Tibial artery (tissue), 4 donors: ENCODE data around the gene TXNDC12.
A peak's percentile ranks its signal among the peaks of the same experiment; 100 is the strongest.

Source experiments
- DNase-seq, 2 donors: peaks; one replicate each; pipeline ENCODE4 v3.0.0-alpha.2; 2019
- H3K27ac ChIP-seq, 2 donors: fragments of 200-600 bp; sonication (generic) in 1 of 2; 1 replicate in 1 of 2; 2 replicates in 1 of 2; pipeline ENCODE4 v1.5.1; 2018 to 2019; ENCODE audit warnings: mild to moderate bottlenecking in 1 of 2
- H3K27me3 ChIP-seq, 2 donors: fragments of 200-600 bp; sonication (generic) in 1 of 2; one replicate each; pipeline versions ENCODE4 v1.5.1 to v1.6.0; 2016 to 2019
- H3K36me3 ChIP-seq, 3 donors: fragments of 200-600 bp; sonication (generic) in 2 of 3; one replicate each; pipeline ENCODE4 v1.5.1; 2016 to 2019; ENCODE audit warnings: mild to moderate bottlenecking in 2 of 3
- H3K4me1 ChIP-seq, 4 donors: fragments of 200-600 bp; sonication (generic) in 2 of 4; 1 replicate in 3 of 4; 2 replicates in 1 of 4; pipeline ENCODE4 v1.5.1; 2016 to 2019
- H3K4me3 ChIP-seq, 2 donors: fragments of 200-600 bp; sonication (generic) in 1 of 2; 1 replicate in 1 of 2; 2 replicates in 1 of 2; pipeline ENCODE4 v1.5.1; 2018 to 2019; ENCODE audit warnings: mild to moderate bottlenecking in 2 of 2
- H3K9me3 ChIP-seq, 3 donors: fragments of 200-600 bp; sonication (generic) in 1 of 3; one replicate each; pipeline ENCODE4 v1.5.1; 2016 to 2019
- intact Hi-C: fragments of 100-400 bp; cut with DNase I; formaldehyde crosslinking; loops from one replicate; pipeline ENCODE4 v1.15.0; 2023; ENCODE audit warnings: low total_unique reads
- TF ChIP-seq, protein P1 (sequence below), 2 experiments: fragments of 200-600 bp in 1 of 2; fragments of 450-650 bp in 1 of 2; IDR thresholded peaks; one replicate each; pipeline ENCODE4 v1.5.1; 2017 to 2019; ENCODE audit warnings: antibody characterized with exemption in 2 of 2, mild to moderate bottlenecking in 1 of 2, moderate library complexity in 1 of 2

TXNDC12 gene

DNA sequence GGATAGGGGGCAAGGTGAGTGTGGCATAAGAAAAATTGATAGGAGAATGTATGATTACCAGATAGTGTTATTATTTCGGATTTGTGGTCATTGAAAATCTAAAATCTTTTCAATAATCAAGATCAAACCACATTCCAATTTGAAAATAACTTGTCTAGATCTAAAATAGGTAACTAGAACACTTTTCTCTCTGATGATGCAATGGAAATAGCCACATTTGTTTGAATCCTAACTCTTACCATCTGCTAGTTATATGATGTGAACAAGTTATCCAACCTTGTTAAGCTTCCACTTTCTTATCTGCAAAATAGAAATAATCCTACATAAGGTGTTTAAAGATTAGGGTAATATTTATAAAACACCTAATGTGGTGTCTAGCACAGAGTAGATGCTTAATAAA, 4.9 kb upstream of the TXNDC12 start:
- Histone ChIP-seq H3K27me3 (no peaks in the 10 kb centered on the region), H3K9me3 (no peaks in the 10 kb centered on the region), H3K4me3 (no peak overlapping the region), H3K4me1 (peaks cover 0 to 32% (median 21%) of the 10 kb centered on the region in 4 donors), H3K27ac (no peak overlapping the region), H3K36me3 (peaks cover 27 to 45% (median 36%) of the 10 kb centered on the region in 3 donors)
- no peak for DNase-seq
- TF ChIP-seq, protein P1, sequence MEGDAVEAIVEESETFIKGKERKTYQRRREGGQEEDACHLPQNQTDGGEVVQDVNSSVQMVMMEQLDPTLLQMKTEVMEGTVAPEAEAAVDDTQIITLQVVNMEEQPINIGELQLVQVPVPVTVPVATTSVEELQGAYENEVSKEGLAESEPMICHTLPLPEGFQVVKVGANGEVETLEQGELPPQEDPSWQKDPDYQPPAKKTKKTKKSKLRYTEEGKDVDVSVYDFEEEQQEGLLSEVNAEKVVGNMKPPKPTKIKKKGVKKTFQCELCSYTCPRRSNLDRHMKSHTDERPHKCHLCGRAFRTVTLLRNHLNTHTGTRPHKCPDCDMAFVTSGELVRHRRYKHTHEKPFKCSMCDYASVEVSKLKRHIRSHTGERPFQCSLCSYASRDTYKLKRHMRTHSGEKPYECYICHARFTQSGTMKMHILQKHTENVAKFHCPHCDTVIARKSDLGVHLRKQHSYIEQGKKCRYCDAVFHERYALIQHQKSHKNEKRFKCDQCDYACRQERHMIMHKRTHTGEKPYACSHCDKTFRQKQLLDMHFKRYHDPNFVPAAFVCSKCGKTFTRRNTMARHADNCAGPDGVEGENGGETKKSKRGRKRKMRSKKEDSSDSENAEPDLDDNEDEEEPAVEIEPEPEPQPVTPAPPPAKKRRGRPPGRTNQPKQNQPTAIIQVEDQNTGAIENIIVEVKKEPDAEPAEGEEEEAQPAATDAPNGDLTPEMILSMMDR (IDR thresholded peaks at IDR 0.05), result no peak
- intact Hi-C loops, result loop anchor here (5.0 to 10.0 kb wide), 2 partner anchors 307 to 1095 kb away; partner anchors contain the start of genes CC2D1B and FAF1

DNA sequence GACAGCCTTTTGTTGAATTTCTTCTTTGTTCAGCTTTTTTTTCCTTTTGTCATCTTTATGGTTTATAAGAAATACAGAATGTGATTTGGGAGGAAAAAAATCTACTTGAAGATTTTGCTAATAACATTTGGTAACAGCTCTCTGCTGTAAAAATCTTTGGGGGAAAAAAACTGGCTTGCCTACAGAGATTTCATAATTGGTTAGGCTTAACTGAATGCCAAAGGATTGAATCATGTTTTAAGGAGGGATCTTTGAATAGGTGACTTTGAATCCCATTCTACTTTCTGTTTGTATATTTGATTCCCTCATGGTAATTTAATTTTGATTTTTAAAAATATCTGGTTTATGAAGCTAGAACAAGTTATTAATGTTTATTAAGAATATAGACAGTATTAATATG, 4.3 kb upstream of the TXNDC12 start:
- peaks cover 0 to 35% (median 25%) of the 10 kb centered on the region in 4 donors for H3K4me1 ChIP-seq
- H3K9me3 ChIP-seq, result no peaks in the 10 kb centered on the region
- no peak for DNase-seq
- H3K27me3 ChIP-seq, result no peaks in the 10 kb centered on the region
- no peak overlapping the region for H3K4me3 ChIP-seq
- intact Hi-C loops, result loop anchor here (5.0 to 10.0 kb wide), 2 partner anchors 308 to 1095 kb away; partner anchors contain the start of genes CC2D1B and FAF1
- peaks cover 21 to 42% (median 33%) of the 10 kb centered on the region in 3 donors for H3K36me3 ChIP-seq
- TF ChIP-seq, protein P1 (IDR thresholded peaks at IDR 0.05), result no peak
- no peak overlapping the region for H3K27ac ChIP-seq

DNA sequence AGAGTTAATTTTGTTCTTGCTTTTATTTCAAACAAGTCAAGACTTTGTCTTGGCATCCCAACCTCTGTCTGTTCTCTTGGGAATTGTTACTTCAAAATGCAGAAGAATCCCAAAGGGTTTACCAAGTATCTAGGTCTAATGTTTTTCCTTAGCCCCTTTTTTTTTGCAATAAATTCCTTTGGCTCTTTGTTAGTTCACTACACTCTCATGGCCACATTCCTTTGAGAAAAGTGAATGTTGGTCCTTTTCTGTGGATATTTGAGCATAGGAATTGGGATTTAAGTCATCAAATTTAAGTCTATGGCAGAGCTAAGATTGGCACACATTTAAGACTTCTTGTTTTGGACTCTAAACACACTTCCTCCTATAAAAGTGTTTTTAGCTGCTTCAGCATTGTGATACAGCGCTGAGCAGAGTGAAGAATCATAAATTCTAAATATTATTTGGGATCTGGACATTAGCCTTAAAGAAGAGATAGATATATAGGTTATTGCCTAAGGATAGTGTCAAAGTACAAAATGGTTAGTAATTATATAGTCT, 3.0 kb upstream of the TXNDC12 start:
- H3K9me3 ChIP-seq, result no peaks in the 10 kb centered on the region
- H3K36me3 ChIP-seq, result peaks cover 15 to 30% (median 28%) of the 10 kb centered on the region in 3 donors
- TF ChIP-seq, protein P1 (IDR thresholded peaks at IDR 0.05), result no peak
- no peaks in the 10 kb centered on the region for H3K27me3 ChIP-seq
- no peak overlapping the region for H3K4me3 ChIP-seq
- intact Hi-C loops, result loop anchor here (5.0 to 10.0 kb wide), 2 partner anchors 309 to 1093 kb away; partner anchors contain the start of genes CC2D1B and FAF1
- peaks cover 0 to 46% (median 31%) of the 10 kb centered on the region in 4 donors for H3K4me1 ChIP-seq
- no peak for DNase-seq
- peak overlapping the region; percentile 89 to 94 for H3K27ac ChIP-seq

DNA sequence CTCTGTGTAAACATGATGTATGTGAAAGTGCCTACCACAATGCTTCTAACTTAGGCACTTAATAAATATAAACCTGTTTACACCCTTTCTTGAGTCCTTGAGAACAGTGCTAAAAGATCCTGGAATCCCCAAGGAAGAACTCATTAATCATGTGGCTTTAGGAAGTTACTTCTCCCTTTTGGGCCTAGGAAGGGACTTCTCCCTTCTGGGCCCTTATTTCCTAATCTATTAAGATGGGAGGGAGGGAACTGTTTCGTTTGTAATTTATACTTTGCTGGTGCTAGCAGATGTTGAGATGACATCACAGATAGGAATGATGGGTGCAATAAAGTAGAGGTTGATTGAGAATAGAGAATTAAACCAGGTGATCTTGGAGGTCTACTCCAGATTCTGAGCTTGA, 2.3 kb upstream of the TXNDC12 start:
- Histone ChIP-seq H3K4me3 (peak overlapping the region; percentile 87 to 90), H3K9me3 (no peaks in the 10 kb centered on the region), H3K27ac (peak overlapping the region; percentile 89 to 94), H3K36me3 (peaks cover 12 to 25% (median 22%) of the 10 kb centered on the region in 3 donors), H3K4me1 (peaks cover 0 to 46% (median 31%) of the 10 kb centered on the region in 4 donors), H3K27me3 (no peaks in the 10 kb centered on the region)
- TF ChIP-seq, protein P1 (IDR thresholded peaks at IDR 0.05), result no peak
- DNase-seq, result no peak
- intact Hi-C loops, result loop anchor here (5.0 to 10.0 kb wide), 2 partner anchors 310 to 1092 kb away; partner anchors contain the start of genes CC2D1B and FAF1

DNA sequence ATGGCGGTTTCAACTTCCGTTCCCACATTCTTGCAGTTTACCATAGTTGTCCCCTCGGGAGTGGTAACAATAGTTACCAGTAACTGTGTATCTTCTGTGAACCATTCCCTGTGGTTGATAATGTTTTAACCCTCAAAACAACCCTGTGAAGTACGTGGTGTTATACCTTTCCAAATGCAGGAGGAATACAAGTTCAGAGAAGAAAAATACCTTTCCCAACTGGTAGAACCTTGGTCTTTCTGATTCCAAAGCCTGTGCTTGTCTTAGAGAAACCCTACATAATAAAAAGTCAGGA, 1.9 kb upstream of the TXNDC12 start:
- peak overlapping the region; percentile 89 to 94 for H3K27ac ChIP-seq
- H3K27me3 ChIP-seq, result no peaks in the 10 kb centered on the region
- intact Hi-C loops, result loop anchor here (5.0 to 10.0 kb wide), 2 partner anchors 310 to 1092 kb away; partner anchors contain the start of genes CC2D1B and FAF1
- DNase-seq, result no peak
- H3K4me3 ChIP-seq, result peak overlapping the region; percentile 87 to 90
- TF ChIP-seq, protein P1 (IDR thresholded peaks at IDR 0.05), result no peak
- H3K4me1 ChIP-seq, result peaks cover 0 to 46% (median 31%) of the 10 kb centered on the region in 4 donors
- no peaks in the 10 kb centered on the region for H3K9me3 ChIP-seq
- peaks cover 12 to 25% (median 18%) of the 10 kb centered on the region in 3 donors for H3K36me3 ChIP-seq
